ENCODE results near the gene FYN. TPM values are rescaled to one million over a fixed set of nuclear protein-coding genes. Genes with fewer than 3 reads are reported as not detected.
A peak's percentile ranks its signal among the peaks of the same experiment; 100 is the strongest.

The FYN gene
- total RNA-seq: 124 TPM

DNA sequence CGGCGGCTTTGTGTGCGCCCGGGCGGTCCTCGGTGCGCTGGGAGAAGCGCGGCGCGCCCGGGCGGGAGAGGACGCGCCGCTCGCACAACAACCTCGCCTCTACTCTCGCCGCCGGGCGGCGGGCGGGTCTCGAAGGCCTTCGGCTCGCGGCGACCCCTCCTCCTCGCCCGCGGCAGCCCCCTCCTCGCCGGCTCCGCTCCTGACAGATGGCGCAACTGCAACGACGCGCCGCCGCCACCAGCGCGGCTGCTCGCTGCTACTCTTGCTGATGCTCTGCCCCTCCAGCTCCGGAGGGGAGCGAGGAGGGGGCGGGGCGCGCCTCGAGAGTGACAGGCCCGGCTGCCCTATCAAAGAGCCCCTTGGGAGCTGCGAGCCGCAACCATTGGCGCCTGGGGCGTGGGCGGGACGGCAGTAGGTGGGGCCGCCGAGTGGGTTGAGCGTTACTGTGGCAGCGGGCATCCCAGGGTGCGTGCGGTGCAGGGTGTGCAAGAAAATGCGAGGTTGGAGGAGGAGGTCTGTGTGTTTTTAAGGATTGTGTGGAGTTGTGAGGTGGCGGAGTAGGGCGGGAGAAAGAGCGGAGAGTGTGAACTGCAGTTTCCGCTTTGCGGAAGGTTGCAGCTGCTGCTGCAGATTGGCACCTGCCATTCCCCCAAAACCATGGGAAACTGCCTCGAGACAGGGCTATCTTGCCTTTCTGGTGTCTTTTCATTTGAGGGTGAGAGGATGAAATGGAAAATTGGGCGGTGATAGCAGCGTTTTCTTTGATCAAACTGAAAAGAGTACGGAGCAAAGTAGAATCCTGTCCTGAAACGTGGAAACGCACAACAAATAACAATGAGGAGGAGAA lies at the start of gene FYN:
Gene FYN, minus strand, starts transcription at position 275 of the 847 bp plus-strand sequence. CDS start 153,401 bp downstream, outside the sequence.
- H3K9me3 ChIP-seq (ENCODE audit: control insufficient read depth in 3 of 3, low read length in 3 of 3): no peaks in the 10 kb centered on the region
- H3K9ac ChIP-seq (ENCODE audit: low read depth in 1 of 3, low read length in 3 of 3): peak within 1 kb of the TSS; percentile 55 to 64 (median 63)
- no peaks in the 10 kb centered on the region for H3K36me3 ChIP-seq (ENCODE audit: control insufficient read depth in 3 of 3, insufficient read depth in 3 of 3, low read length in 3 of 3)
- H3K4me3 ChIP-seq (ENCODE audit: low read length in 3 of 3): peak within 1 kb of the TSS; percentile 78 to 93 (median 88)
- H3K4me1 ChIP-seq (ENCODE audit: control insufficient read depth in 3 of 3, insufficient read depth in 3 of 3, low read length in 3 of 3): peaks cover 5 to 10% (median 10%) of the 10 kb centered on the region in 3 donors
- peaks cover 0 to 22% (median 12%) of the 10 kb centered on the region in 3 donors for H3K27me3 ChIP-seq (ENCODE audit: control insufficient read depth in 3 of 3, insufficient read depth in 3 of 3, low read length in 3 of 3)
- no peak within 1 kb of the TSS for H3K27ac ChIP-seq (ENCODE audit: low read depth, low read length)

DNA sequence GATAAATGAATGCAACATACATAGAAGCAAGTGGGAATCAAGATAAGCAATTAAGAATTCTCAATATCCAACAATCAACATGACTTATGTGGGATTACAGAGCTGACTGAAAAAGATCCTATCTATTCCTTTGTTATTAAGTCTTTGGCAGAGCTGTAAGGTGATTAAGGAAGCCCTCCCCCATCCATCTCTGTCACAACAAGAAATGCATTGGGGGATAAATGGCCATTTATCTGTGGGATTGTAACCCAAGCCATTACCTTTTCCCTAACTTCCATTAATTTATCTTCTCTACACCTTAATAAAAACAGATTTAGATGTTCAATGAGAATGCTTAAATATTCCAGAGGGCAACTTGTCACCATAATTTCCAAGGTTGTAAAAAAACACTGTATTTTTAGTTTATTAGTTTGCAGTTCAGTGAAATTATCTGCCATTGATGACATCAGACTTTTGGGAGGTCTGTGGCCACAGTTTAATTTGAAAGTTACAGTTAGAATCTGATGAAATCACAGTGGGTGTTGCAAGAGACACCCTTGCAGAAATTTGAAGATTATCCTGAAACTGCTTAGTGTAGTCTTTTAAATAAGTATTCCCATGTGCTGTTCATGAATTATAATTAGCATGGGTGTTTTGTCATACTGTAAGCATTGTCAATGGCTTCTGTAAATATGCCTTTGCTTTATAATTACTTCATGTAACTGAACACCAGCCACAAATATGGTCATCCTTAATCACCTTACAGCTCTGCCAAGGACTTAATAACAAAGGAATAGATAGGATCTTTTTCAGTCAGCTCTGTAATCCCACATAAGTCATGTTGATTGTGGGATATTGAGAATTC lies 49.4 kb upstream of the FYN start:
- Histone ChIP-seq H3K9ac (ENCODE audit: low read depth in 1 of 3, low read length in 3 of 3) (no peak overlapping the region), H3K4me1 (ENCODE audit: control insufficient read depth in 3 of 3, insufficient read depth in 3 of 3, low read length in 3 of 3) (no peaks in the 10 kb centered on the region), H3K27me3 (ENCODE audit: control insufficient read depth in 3 of 3, insufficient read depth in 3 of 3, low read length in 3 of 3) (peaks cover 0 to 4% (median 0%) of the 10 kb centered on the region in 3 donors), H3K27ac (ENCODE audit: low read depth, low read length) (no peak overlapping the region), H3K9me3 (ENCODE audit: control insufficient read depth in 3 of 3, low read length in 3 of 3) (peaks cover 0 to 2% (median 0%) of the 10 kb centered on the region in 3 donors), H3K36me3 (ENCODE audit: control insufficient read depth in 3 of 3, insufficient read depth in 3 of 3, low read length in 3 of 3) (no peaks in the 10 kb centered on the region), H3K4me3 (ENCODE audit: low read length in 3 of 3) (no peak overlapping the region)

DNA sequence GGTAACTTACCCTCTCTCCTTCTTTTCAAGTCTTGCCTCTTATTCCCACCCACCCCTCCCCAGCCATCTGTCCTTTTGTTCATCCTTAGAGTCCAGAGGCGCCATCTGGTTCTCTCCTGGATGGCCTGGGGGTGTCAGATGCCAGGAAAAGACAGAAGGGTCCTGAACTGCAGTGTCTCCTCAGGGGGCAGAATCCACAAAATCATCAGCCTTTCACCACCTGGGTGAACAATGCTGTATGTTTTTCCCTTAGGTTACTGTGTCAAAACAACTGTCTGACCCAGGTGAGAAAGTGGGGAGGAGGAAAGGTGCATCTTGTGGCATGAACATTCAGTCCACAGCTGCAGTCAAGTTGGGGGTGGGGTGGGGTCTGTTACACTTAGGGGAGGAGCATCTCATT lies 47.9 kb upstream of the FYN start:
- H3K36me3 ChIP-seq (ENCODE audit: control insufficient read depth in 3 of 3, insufficient read depth in 3 of 3, low read length in 3 of 3): no peaks in the 10 kb centered on the region
- H3K27me3 ChIP-seq (ENCODE audit: control insufficient read depth in 3 of 3, insufficient read depth in 3 of 3, low read length in 3 of 3): peaks cover 0 to 4% (median 0%) of the 10 kb centered on the region in 3 donors
- no peak overlapping the region for H3K9ac ChIP-seq (ENCODE audit: low read depth in 1 of 3, low read length in 3 of 3)
- H3K4me3 ChIP-seq (ENCODE audit: low read length in 3 of 3): no peak overlapping the region
- peaks cover 0 to 2% (median 0%) of the 10 kb centered on the region in 3 donors for H3K9me3 ChIP-seq (ENCODE audit: control insufficient read depth in 3 of 3, low read length in 3 of 3)
- H3K4me1 ChIP-seq (ENCODE audit: control insufficient read depth in 3 of 3, insufficient read depth in 3 of 3, low read length in 3 of 3): no peaks in the 10 kb centered on the region
- no peak overlapping the region for H3K27ac ChIP-seq (ENCODE audit: low read depth, low read length)

DNA sequence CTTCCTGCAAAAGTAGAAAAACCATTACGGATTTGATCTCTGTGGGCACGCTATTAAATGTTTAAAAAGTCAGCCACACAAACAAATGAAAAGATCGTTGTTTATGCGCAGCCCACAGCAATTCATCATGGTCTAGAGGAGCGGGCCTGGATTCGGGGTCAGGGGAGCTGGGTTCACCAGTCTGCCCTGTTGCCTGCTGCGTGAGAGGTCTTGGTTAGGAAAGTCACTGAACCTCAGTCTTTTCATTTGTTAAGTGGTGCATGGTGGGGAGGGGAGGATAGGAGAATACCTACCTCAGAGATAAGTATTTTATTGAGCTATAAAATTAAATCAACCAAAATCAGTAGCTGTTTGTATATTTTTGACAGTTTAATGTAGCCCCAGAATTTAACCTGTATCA lies 47.3 kb upstream of the FYN start:
- no peak overlapping the region for H3K9ac ChIP-seq (ENCODE audit: low read depth in 1 of 3, low read length in 3 of 3)
- no peaks in the 10 kb centered on the region for H3K4me1 ChIP-seq (ENCODE audit: control insufficient read depth in 3 of 3, insufficient read depth in 3 of 3, low read length in 3 of 3)
- H3K36me3 ChIP-seq (ENCODE audit: control insufficient read depth in 3 of 3, insufficient read depth in 3 of 3, low read length in 3 of 3): no peaks in the 10 kb centered on the region
- no peak overlapping the region for H3K4me3 ChIP-seq (ENCODE audit: low read length in 3 of 3)
- H3K27me3 ChIP-seq (ENCODE audit: control insufficient read depth in 3 of 3, insufficient read depth in 3 of 3, low read length in 3 of 3): peaks cover 0 to 4% (median 0%) of the 10 kb centered on the region in 3 donors
- peaks cover 0 to 2% (median 0%) of the 10 kb centered on the region in 3 donors for H3K9me3 ChIP-seq (ENCODE audit: control insufficient read depth in 3 of 3, low read length in 3 of 3)
- no peak overlapping the region for H3K27ac ChIP-seq (ENCODE audit: low read depth, low read length)

DNA sequence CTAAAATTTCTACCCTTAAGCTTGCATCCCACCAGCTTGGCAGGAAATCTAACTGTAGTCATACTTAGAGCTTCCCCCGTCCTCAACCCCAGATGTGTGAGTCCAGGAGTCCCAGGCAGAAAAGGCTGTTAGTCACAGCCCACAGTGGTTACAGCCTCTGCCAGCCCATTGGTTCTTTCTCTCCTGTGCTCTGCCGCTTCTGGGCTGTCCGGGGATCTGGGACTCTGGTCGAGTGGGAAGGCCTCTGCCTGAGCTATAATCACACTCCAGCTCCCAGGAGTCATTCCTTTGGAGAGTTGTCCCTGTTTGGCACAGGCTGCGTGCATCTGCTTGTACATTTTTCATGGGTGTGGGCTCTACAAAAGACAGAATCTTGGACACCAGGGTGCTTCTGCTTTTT lies 45.6 kb upstream of the FYN start:
- no peak overlapping the region for H3K9ac ChIP-seq (ENCODE audit: low read depth in 1 of 3, low read length in 3 of 3)
- no peaks in the 10 kb centered on the region for H3K4me1 ChIP-seq (ENCODE audit: control insufficient read depth in 3 of 3, insufficient read depth in 3 of 3, low read length in 3 of 3)
- H3K27ac ChIP-seq (ENCODE audit: low read depth, low read length): no peak overlapping the region
- no peak overlapping the region for H3K4me3 ChIP-seq (ENCODE audit: low read length in 3 of 3)
- H3K9me3 ChIP-seq (ENCODE audit: control insufficient read depth in 3 of 3, low read length in 3 of 3): peaks cover 0 to 2% (median 0%) of the 10 kb centered on the region in 3 donors
- no peaks in the 10 kb centered on the region for H3K36me3 ChIP-seq (ENCODE audit: control insufficient read depth in 3 of 3, insufficient read depth in 3 of 3, low read length in 3 of 3)
- H3K27me3 ChIP-seq (ENCODE audit: control insufficient read depth in 3 of 3, insufficient read depth in 3 of 3, low read length in 3 of 3): peaks cover 0 to 4% (median 0%) of the 10 kb centered on the region in 3 donors

DNA sequence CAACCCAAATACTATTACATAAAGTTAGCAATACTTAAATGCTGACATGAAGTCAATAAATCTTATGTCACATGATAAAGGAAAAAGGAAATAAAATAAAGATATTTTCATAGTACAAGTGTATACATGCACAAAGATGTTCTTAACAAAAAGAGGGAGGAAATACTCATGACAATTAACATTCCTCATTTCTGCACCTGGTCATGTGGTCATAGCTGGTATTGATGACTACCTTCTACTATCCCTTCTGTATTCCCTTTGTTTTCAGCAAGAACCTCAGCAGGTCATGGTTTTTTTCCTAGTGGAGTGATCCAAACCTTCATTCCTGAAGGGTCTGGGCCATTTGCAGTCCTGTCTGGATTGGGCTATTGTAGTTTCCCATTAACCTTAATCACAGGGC lies 43.5 kb upstream of the FYN start:
- Histone ChIP-seq H3K9ac (ENCODE audit: low read depth in 1 of 3, low read length in 3 of 3) (no peak overlapping the region), H3K9me3 (ENCODE audit: control insufficient read depth in 3 of 3, low read length in 3 of 3) (peaks cover 0 to 2% (median 0%) of the 10 kb centered on the region in 3 donors), H3K4me1 (ENCODE audit: control insufficient read depth in 3 of 3, insufficient read depth in 3 of 3, low read length in 3 of 3) (no peaks in the 10 kb centered on the region), H3K27ac (ENCODE audit: low read depth, low read length) (no peak overlapping the region), H3K4me3 (ENCODE audit: low read length in 3 of 3) (no peak overlapping the region), H3K36me3 (ENCODE audit: control insufficient read depth in 3 of 3, insufficient read depth in 3 of 3, low read length in 3 of 3) (no peaks in the 10 kb centered on the region), H3K27me3 (ENCODE audit: control insufficient read depth in 3 of 3, insufficient read depth in 3 of 3, low read length in 3 of 3) (peaks cover 0 to 4% (median 0%) of the 10 kb centered on the region in 3 donors)

DNA sequence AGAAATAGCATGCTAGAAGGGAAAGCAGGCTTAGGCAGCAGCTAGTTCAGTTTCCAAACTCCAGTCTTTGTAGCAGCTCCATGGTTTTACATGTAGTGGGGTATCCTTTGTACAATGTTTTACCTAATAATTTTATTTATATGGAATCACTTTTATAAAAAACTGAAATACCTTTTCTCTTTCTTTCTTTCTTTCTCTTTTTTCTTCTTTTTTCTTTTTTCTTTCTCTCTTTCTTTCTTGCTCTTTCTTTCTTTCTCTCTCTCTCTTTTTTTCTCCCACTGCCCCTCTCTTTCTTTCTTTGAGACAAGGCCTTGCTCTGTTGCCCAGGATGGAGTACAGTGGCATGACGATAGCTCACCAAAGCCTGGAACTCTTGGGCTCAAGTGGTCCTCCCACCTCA lies 41.4 kb upstream of the FYN start:
- H3K4me1 ChIP-seq (ENCODE audit: control insufficient read depth in 3 of 3, insufficient read depth in 3 of 3, low read length in 3 of 3): no peaks in the 10 kb centered on the region
- no peaks in the 10 kb centered on the region for H3K36me3 ChIP-seq (ENCODE audit: control insufficient read depth in 3 of 3, insufficient read depth in 3 of 3, low read length in 3 of 3)
- H3K9ac ChIP-seq (ENCODE audit: low read depth in 1 of 3, low read length in 3 of 3): no peak overlapping the region
- no peak overlapping the region for H3K27ac ChIP-seq (ENCODE audit: low read depth, low read length)
- peaks cover 0 to 2% (median 0%) of the 10 kb centered on the region in 3 donors for H3K9me3 ChIP-seq (ENCODE audit: control insufficient read depth in 3 of 3, low read length in 3 of 3)
- H3K27me3 ChIP-seq (ENCODE audit: control insufficient read depth in 3 of 3, insufficient read depth in 3 of 3, low read length in 3 of 3): no peaks in the 10 kb centered on the region
- H3K4me3 ChIP-seq (ENCODE audit: low read length in 3 of 3): no peak overlapping the region

DNA sequence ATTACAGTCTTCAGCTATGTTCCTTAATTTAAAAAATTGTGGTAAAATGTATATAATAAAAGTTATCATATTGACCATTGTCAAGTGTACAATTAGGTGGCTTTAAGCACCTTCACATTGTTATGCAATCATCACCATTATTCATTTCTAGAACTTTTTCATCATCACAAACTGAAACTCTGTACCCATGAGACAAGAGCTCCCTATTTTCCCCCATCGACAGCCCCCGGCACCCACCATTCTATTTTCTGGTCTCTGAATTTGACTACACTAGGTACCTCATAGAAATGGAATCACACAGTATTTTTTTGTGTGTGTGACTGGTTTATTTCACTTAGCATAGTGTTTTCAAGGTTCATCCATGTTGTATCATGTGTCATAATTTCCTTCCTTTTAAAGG lies 39.7 kb upstream of the FYN start:
- no peaks in the 10 kb centered on the region for H3K9me3 ChIP-seq (ENCODE audit: control insufficient read depth in 3 of 3, low read length in 3 of 3)
- H3K4me1 ChIP-seq (ENCODE audit: control insufficient read depth in 3 of 3, insufficient read depth in 3 of 3, low read length in 3 of 3): no peaks in the 10 kb centered on the region
- H3K4me3 ChIP-seq (ENCODE audit: low read length in 3 of 3): no peak overlapping the region
- no peaks in the 10 kb centered on the region for H3K36me3 ChIP-seq (ENCODE audit: control insufficient read depth in 3 of 3, insufficient read depth in 3 of 3, low read length in 3 of 3)
- no peaks in the 10 kb centered on the region for H3K27me3 ChIP-seq (ENCODE audit: control insufficient read depth in 3 of 3, insufficient read depth in 3 of 3, low read length in 3 of 3)
- H3K9ac ChIP-seq (ENCODE audit: low read depth in 1 of 3, low read length in 3 of 3): no peak overlapping the region
- no peak overlapping the region for H3K27ac ChIP-seq (ENCODE audit: low read depth, low read length)

DNA sequence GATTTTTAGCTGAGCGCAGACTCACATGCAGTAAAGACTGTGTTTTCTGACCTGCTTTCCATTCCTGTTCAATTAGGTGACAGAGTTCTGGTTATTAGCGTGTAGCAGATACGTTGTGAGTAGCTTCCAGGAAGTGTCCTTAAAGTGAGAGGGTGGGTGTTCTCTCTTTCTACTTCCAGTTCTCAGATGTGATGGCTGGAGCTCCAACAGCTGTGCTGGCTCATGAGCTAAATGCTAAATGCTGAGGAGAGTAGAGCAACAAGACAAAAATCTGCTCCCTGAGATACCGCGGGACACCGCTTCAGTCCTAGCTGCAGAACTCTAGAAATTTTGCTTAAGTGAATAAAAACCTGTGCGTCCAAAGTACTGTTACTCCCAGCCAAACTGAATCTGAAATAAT lies 38.2 kb upstream of the FYN start:
- no peak overlapping the region for H3K4me3 ChIP-seq (ENCODE audit: low read length in 3 of 3)
- no peaks in the 10 kb centered on the region for H3K36me3 ChIP-seq (ENCODE audit: control insufficient read depth in 3 of 3, insufficient read depth in 3 of 3, low read length in 3 of 3)
- no peaks in the 10 kb centered on the region for H3K27me3 ChIP-seq (ENCODE audit: control insufficient read depth in 3 of 3, insufficient read depth in 3 of 3, low read length in 3 of 3)
- no peak overlapping the region for H3K27ac ChIP-seq (ENCODE audit: low read depth, low read length)
- no peaks in the 10 kb centered on the region for H3K9me3 ChIP-seq (ENCODE audit: control insufficient read depth in 3 of 3, low read length in 3 of 3)
- H3K4me1 ChIP-seq (ENCODE audit: control insufficient read depth in 3 of 3, insufficient read depth in 3 of 3, low read length in 3 of 3): no peaks in the 10 kb centered on the region
- H3K9ac ChIP-seq (ENCODE audit: low read depth in 1 of 3, low read length in 3 of 3): no peak overlapping the region

DNA sequence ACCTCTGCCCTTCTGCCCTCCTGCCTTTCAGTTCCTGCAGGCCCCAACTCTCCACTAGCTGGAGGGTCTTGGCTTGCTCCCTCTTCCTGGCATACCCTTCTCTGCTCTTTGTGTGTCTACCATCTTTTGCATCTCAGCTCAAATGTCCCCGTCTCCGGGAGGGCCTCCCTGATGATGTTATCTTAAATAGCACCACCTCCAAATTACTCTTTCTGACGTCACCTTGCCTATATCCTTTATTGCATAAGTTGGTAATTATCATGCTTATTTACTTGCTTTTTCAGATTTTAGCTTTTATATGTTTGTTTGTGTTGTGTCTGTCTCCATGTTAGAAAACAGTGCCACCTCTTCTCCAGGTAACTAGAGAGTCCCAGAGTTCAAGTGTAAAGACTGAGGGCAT lies 36.0 kb upstream of the FYN start:
- no peak overlapping the region for H3K4me3 ChIP-seq (ENCODE audit: low read length in 3 of 3)
- no peaks in the 10 kb centered on the region for H3K27me3 ChIP-seq (ENCODE audit: control insufficient read depth in 3 of 3, insufficient read depth in 3 of 3, low read length in 3 of 3)
- no peaks in the 10 kb centered on the region for H3K36me3 ChIP-seq (ENCODE audit: control insufficient read depth in 3 of 3, insufficient read depth in 3 of 3, low read length in 3 of 3)
- no peaks in the 10 kb centered on the region for H3K9me3 ChIP-seq (ENCODE audit: control insufficient read depth in 3 of 3, low read length in 3 of 3)
- H3K4me1 ChIP-seq (ENCODE audit: control insufficient read depth in 3 of 3, insufficient read depth in 3 of 3, low read length in 3 of 3): no peaks in the 10 kb centered on the region
- no peak overlapping the region for H3K27ac ChIP-seq (ENCODE audit: low read depth, low read length)
- H3K9ac ChIP-seq (ENCODE audit: low read depth in 1 of 3, low read length in 3 of 3): no peak overlapping the region
